Measurements from ENCODE around the gene RAD51B.
"Not testable (repeated sequence)": the region's sequence is repeated elsewhere in the genome, so short reads cannot be mapped to it uniquely, and the experiment has no call there.

RAD51B gene

GRCh38 chr14:68084256-68084655 lies 264.7 kb downstream of the RAD51B start:
- TF ChIP-seq Cebpa-rat (IDR thresholded peaks at IDR 0.05): no peak
- Histone ChIP-seq H3K27ac (no peak overlapping the region), H4K20me1 (no peaks in the 10 kb centered on the region), H3K9ac (no peak overlapping the region), H3K4me2 (no peak overlapping the region), H3K27me3 (no peaks in the 10 kb centered on the region), H3K4me3 (no peak overlapping the region), H3K36me3 (no peaks in the 10 kb centered on the region), H3K4me1 (peaks cover 11 to 28% (median 13%) of the 10 kb centered on the region in 10 experiments), H3K9me3 (replicated peaks in 1 of 11) (peaks cover 0 to 8% (median 5%) of the 10 kb centered on the region in 11 experiments; a peak in 8 of 22 replicates)

GRCh38 chr14:68085742-68086141 lies 266.2 kb downstream of the RAD51B start:
- no peaks in the 10 kb centered on the region for H4K20me1 ChIP-seq
- no peak overlapping the region for H3K9ac ChIP-seq
- H3K9me3 ChIP-seq (replicated peaks in 1 of 11): peaks cover 0 to 8% (median 5%) of the 10 kb centered on the region in 11 experiments; a peak in 8 of 22 replicates
- no peak overlapping the region for H3K27ac ChIP-seq
- no peaks in the 10 kb centered on the region for H3K36me3 ChIP-seq
- no peak for TF ChIP-seq Cebpa-rat (IDR thresholded peaks at IDR 0.05)
- H3K4me2 ChIP-seq: no peak overlapping the region
- H3K4me3 ChIP-seq: no peak overlapping the region
- H3K27me3 ChIP-seq: no peaks in the 10 kb centered on the region
- peaks cover 15 to 31% (median 20%) of the 10 kb centered on the region in 10 experiments for H3K4me1 ChIP-seq

- no peaks in the 10 kb centered on the region for H4K20me1 ChIP-seq
- no peaks in the 10 kb centered on the region for H3K27me3 ChIP-seq
- no peaks in the 10 kb centered on the region for H3K36me3 ChIP-seq
- peaks cover 5 to 15% (median 8%) of the 10 kb centered on the region in 11 experiments; a peak in 12 of 22 replicates for H3K9me3 ChIP-seq (replicated peaks in 1 of 11)
- peak overlapping the region in 7 of 11 experiments; percentile 14 to 58 (median 36); a peak in 11 of 22 replicates for H3K9ac ChIP-seq
- H3K4me2 ChIP-seq: peak overlapping the region; percentile 21 to 73 (median 62); a peak in 21 of 22 replicates
- H3K4me1 ChIP-seq: peaks cover 15 to 21% (median 17%) of the 10 kb centered on the region in 10 experiments
- TF ChIP-seq Cebpa-rat (IDR thresholded peaks at IDR 0.05): no peak
- peak overlapping the region in 8 of 11 experiments; percentile 30 to 69 (median 44); a peak in 16 of 22 replicates for H3K27ac ChIP-seq
- H3K4me3 ChIP-seq: no peak overlapping the region
Measured at GRCh38 chr14:68088451-68088854, 268.9 kb downstream of the RAD51B start.

- H3K4me1 ChIP-seq: peaks cover 15 to 21% (median 17%) of the 10 kb centered on the region in 10 experiments
- H3K4me3 ChIP-seq: no peak overlapping the region; a peak in 1 of 20 replicates
- H3K9me3 ChIP-seq (replicated peaks in 1 of 11): peaks cover 5 to 15% (median 8%) of the 10 kb centered on the region in 11 experiments; a peak in 12 of 22 replicates
- H3K27me3 ChIP-seq: no peaks in the 10 kb centered on the region
- peak overlapping the region in 8 of 11 experiments; percentile 12 to 58 (median 31); a peak in 13 of 22 replicates for H3K9ac ChIP-seq
- peak overlapping the region in 8 of 11 experiments; percentile 30 to 69 (median 44); a peak in 16 of 22 replicates for H3K27ac ChIP-seq
- no peaks in the 10 kb centered on the region for H4K20me1 ChIP-seq
- H3K36me3 ChIP-seq: no peaks in the 10 kb centered on the region
- H3K4me2 ChIP-seq: peak overlapping the region; percentile 21 to 73 (median 62); a peak in 21 of 22 replicates
- no peak for TF ChIP-seq Cebpa-rat (IDR thresholded peaks at IDR 0.05)
Measured at GRCh38 chr14:68089146-68089731, 269.7 kb downstream of the RAD51B start.

- H3K4me2 ChIP-seq: no peak overlapping the region
- TF ChIP-seq Cebpa-rat (IDR thresholded peaks at IDR 0.05): no peak
- no peaks in the 10 kb centered on the region for H3K27me3 ChIP-seq
- H4K20me1 ChIP-seq: no peaks in the 10 kb centered on the region
- peaks cover 13 to 21% (median 16%) of the 10 kb centered on the region in 11 experiments; a peak in 20 of 22 replicates for H3K9me3 ChIP-seq (replicated peaks in 1 of 11)
- H3K4me3 ChIP-seq: no peak overlapping the region
- H3K4me1 ChIP-seq: peaks cover 4 to 9% (median 5%) of the 10 kb centered on the region in 10 experiments
- H3K9ac ChIP-seq: no peak overlapping the region
- no peaks in the 10 kb centered on the region for H3K36me3 ChIP-seq
- no peak overlapping the region for H3K27ac ChIP-seq
Measured at GRCh38 chr14:68094158-68094557, 274.6 kb downstream of the RAD51B start.

GRCh38 chr14:68094752-68095151 lies 275.2 kb downstream of the RAD51B start:
- Histone ChIP-seq H4K20me1 (no peaks in the 10 kb centered on the region), H3K4me3 (no peak overlapping the region), H3K27me3 (no peaks in the 10 kb centered on the region), H3K9me3 (replicated peaks in 1 of 11) (peaks cover 19 to 27% (median 22%) of the 10 kb centered on the region in 11 experiments), H3K4me1 (peaks cover 0 to 3% (median 0%) of the 10 kb centered on the region in 10 experiments; a peak in 4 of 20 replicates), H3K4me2 (no peak overlapping the region), H3K36me3 (no peaks in the 10 kb centered on the region), H3K9ac (no peak overlapping the region), H3K27ac (no peak overlapping the region)
- TF ChIP-seq Cebpa-rat (IDR thresholded peaks at IDR 0.05): no peak

- H3K27me3 ChIP-seq: no peaks in the 10 kb centered on the region
- H3K27ac ChIP-seq: no peak overlapping the region
- H4K20me1 ChIP-seq: no peaks in the 10 kb centered on the region
- peaks cover 45 to 52% (median 47%) of the 10 kb centered on the region in 11 experiments for H3K9me3 ChIP-seq (replicated peaks in 1 of 11)
- H3K9ac ChIP-seq: no peak overlapping the region
- peak in 2 of 11 experiments; percentile 18 to 59; a peak in 2 of 22 replicates for TF ChIP-seq Cebpa-rat (IDR thresholded peaks at IDR 0.05)
- peaks cover 15 to 23% (median 18%) of the 10 kb centered on the region in 11 experiments for H3K36me3 ChIP-seq
- no peaks in the 10 kb centered on the region for H3K4me1 ChIP-seq
- no peak overlapping the region for H3K4me3 ChIP-seq
- no peak overlapping the region for H3K4me2 ChIP-seq
Measured at GRCh38 chr14:68097727-68098126, 278.1 kb downstream of the RAD51B start.

- H4K20me1 ChIP-seq: no peaks in the 10 kb centered on the region
- no peak overlapping the region for H3K4me2 ChIP-seq
- H3K27ac ChIP-seq: no peak overlapping the region
- peaks cover 15 to 26% (median 22%) of the 10 kb centered on the region in 11 experiments for H3K36me3 ChIP-seq
- no peak overlapping the region for H3K9ac ChIP-seq
- peaks cover 56 to 62% (median 57%) of the 10 kb centered on the region in 11 experiments for H3K9me3 ChIP-seq (replicated peaks in 1 of 11)
- H3K4me3 ChIP-seq: no peak overlapping the region
- H3K4me1 ChIP-seq: no peaks in the 10 kb centered on the region
- H3K27me3 ChIP-seq: no peaks in the 10 kb centered on the region
- TF ChIP-seq Cebpa-rat (IDR thresholded peaks at IDR 0.05): no peak
Measured at GRCh38 chr14:68098834-68099233, 279.3 kb downstream of the RAD51B start.

GRCh38 chr14:68099495-68100045 lies 280.0 kb downstream of the RAD51B start:
- Histone ChIP-seq H3K27me3 (no peaks in the 10 kb centered on the region), H3K4me3 (no peak overlapping the region), H3K9ac (no peak overlapping the region), H3K36me3 (peaks cover 15 to 26% (median 22%) of the 10 kb centered on the region in 11 experiments), H3K4me2 (no peak overlapping the region), H4K20me1 (no peaks in the 10 kb centered on the region), H3K27ac (no peak overlapping the region), H3K4me1 (no peaks in the 10 kb centered on the region), H3K9me3 (replicated peaks in 1 of 11) (peaks cover 56 to 63% (median 59%) of the 10 kb centered on the region in 11 experiments)
- no peak for TF ChIP-seq Cebpa-rat (IDR thresholded peaks at IDR 0.05)

GRCh38 chr14:68101715-68102301 lies 282.2 kb downstream of the RAD51B start:
- not testable (repeated sequence) for H3K4me1 ChIP-seq, H3K9ac ChIP-seq, H3K4me2 ChIP-seq, H3K27me3 ChIP-seq, H4K20me1 ChIP-seq, H3K27ac ChIP-seq
- Histone ChIP-seq H3K9me3 (replicated peaks in 1 of 11) (peaks cover 56 to 63% (median 59%) of the 10 kb centered on the region in 11 experiments), H3K36me3 (peaks cover 15 to 26% (median 22%) of the 10 kb centered on the region in 11 experiments), H3K4me3 (peak overlapping the region in 8 of 10 experiments; percentile 5 to 38 (median 20); a peak in 8 of 20 replicates)
